ENCODE data around the gene PIM3.
A peak's percentile ranks its signal among the peaks of the same experiment; 100 is the strongest.

Gene PIM3

DNA sequence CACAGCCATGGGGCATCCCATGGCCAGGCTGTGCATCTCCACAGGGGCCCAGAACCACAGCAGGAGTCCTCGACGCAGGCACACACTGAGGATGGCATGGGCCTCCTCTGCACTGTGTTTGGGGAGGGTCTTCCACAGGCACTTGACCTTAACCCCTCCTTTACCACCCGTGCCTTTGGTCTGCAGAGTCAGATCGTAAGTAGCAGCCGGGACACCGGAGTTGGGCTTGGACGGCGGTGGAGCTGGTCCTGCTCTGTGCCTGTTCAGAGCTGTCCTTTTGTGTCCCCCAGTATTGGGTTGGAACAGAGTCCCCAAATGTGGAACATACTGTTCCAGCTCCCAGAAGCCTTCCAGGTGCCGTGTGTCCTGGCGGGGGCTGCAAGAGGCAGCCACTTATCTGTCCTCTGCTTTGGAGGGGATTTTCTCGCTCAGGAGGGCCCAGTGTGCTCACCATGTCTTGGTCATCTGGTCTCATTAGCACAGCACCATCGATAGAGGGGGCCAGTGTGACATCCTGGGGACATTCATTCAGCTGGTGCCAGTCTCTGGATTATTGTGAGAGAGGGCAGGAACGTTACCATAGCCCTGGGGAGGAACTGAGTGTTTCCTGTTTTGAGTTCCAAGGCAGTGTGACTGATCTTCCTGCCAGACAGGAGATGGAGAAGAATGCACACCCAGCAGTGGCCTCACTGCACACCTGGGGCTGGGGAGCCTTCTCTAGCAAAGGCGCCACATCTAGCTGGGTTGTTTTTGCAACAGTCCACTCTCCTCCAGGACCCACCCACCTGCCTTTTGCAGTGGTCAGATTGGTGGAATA, 29.8 kb upstream of the PIM3 start:
- CTCF ChIA-PET, result interaction anchor here (0.8 to 5.3 kb wide), 40 partner anchors 9 to 311 kb away, joined by 3 to 90 read pairs (median 5); partner anchors contain the start of genes ALG12, CRELD2 and IL17REL
- POLR2A ChIA-PET, result interaction anchor here (0.5 to 1.1 kb wide), 3 partner anchors 31 to 173 kb away, joined by 3 to 9 read pairs (median 7); no protein-coding TSS in a partner anchor
- DNase-seq (ENCODE audit: extremely low spot score), result peak; percentile 63
- TF ChIP-seq, protein P1, sequence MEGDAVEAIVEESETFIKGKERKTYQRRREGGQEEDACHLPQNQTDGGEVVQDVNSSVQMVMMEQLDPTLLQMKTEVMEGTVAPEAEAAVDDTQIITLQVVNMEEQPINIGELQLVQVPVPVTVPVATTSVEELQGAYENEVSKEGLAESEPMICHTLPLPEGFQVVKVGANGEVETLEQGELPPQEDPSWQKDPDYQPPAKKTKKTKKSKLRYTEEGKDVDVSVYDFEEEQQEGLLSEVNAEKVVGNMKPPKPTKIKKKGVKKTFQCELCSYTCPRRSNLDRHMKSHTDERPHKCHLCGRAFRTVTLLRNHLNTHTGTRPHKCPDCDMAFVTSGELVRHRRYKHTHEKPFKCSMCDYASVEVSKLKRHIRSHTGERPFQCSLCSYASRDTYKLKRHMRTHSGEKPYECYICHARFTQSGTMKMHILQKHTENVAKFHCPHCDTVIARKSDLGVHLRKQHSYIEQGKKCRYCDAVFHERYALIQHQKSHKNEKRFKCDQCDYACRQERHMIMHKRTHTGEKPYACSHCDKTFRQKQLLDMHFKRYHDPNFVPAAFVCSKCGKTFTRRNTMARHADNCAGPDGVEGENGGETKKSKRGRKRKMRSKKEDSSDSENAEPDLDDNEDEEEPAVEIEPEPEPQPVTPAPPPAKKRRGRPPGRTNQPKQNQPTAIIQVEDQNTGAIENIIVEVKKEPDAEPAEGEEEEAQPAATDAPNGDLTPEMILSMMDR (IDR thresholded peaks at IDR 0.05; ENCODE audit: control extremely low read depth, extremely low read depth, low read depth, missing control alignments), result peak; percentile 80

DNA sequence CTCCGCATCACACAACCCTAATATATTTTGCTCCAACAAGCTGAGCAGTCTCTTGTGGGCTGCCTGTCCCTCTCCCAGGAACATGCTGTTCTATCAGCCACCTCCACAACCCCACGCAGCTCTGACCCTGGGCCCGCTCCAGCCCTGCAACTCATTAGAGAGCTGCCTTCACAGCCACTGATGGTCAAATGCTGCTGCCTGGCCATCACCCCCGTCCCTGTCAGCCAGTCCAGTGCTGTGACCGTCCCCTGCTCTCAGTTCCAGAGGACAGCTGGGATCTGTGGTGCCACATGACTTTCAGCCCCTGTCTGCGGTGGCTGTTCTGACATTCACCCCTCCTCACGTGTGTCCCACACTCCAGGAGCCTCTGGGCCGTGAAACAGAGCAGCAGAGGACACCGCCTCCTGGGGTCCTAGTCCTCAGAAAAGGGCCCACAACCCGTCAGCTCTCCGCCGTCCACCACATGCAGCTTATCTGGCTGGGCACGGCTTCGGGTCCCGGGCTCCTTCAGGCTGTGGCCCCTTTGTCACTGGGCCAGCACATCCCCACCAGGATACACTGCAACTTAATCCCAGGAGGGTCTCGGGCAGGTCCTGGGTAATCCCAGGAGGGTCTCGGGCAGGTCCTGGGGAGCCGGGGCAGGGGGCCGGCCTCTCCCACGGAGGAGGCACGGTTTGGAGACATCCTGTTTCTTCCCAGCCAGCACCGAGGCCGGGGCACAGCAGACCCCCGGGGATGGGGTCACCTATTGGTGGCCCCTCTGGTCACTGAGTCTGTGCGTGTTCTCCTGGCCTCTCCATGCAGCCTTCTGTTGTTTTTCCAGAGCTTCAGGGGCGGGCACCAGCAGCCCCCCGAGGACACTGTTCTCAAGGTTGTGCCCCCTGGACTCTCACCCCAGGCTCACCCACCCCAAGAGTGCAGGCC, 27.1 kb upstream of the PIM3 start:
- no peak for DNase-seq (ENCODE audit: extremely low spot score)
- CTCF ChIA-PET, result interaction anchor here (0.9 to 5.3 kb wide), 3 partner anchors 14 to 98 kb away, joined by 3 to 90 read pairs (median 4); no protein-coding TSS in a partner anchor
- POLR2A ChIA-PET, result no interaction called here
- TF ChIP-seq, protein P1 (IDR thresholded peaks at IDR 0.05; ENCODE audit: control extremely low read depth, extremely low read depth, low read depth, missing control alignments), result no peak

DNA sequence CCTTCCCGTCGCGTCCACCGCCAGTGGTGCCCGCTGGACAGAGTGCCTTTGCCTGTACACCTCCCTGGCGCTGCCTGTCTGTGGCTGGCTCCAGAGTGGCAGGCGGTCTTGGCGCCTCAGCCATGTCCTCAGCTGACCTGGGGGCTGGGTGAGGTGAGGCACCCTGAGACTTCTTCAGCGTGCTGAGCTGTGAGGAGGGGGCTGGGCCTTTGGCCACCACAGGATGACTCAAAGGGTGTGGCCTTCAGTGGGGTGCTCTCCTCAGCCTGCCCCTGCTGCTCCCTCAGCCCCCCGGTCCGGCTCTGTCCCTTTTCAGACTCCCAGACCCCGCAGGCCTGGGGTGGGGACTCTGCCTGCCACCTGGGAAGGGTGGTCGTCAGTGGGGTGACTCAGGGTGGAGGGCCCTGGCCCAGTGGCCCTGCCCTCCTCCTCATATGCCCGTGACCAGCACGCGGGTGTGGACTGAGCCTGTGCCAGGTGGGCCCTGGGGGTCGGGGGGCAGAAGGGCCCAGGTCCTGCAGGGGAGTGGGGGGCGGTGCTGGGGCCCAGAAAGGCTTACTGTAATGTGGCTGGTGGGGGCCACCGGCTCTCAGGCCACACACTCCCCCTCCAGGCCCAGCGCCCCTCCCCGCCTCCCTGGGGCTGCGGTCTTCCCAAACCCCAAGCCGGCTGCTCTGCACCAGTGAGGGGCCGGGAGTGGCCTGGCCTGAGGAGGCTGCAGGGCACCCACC, 26.2 kb upstream of the PIM3 start:
- no peak for DNase-seq (ENCODE audit: extremely low spot score)
- POLR2A ChIA-PET, result no interaction called here
- TF ChIP-seq, protein P1 (IDR thresholded peaks at IDR 0.05; ENCODE audit: control extremely low read depth, extremely low read depth, low read depth, missing control alignments), result no peak
- CTCF ChIA-PET, result interaction anchor here (5.3 kb wide), 1 partner anchor 97 kb away, joined by 90 read pairs; no protein-coding TSS in a partner anchor

DNA sequence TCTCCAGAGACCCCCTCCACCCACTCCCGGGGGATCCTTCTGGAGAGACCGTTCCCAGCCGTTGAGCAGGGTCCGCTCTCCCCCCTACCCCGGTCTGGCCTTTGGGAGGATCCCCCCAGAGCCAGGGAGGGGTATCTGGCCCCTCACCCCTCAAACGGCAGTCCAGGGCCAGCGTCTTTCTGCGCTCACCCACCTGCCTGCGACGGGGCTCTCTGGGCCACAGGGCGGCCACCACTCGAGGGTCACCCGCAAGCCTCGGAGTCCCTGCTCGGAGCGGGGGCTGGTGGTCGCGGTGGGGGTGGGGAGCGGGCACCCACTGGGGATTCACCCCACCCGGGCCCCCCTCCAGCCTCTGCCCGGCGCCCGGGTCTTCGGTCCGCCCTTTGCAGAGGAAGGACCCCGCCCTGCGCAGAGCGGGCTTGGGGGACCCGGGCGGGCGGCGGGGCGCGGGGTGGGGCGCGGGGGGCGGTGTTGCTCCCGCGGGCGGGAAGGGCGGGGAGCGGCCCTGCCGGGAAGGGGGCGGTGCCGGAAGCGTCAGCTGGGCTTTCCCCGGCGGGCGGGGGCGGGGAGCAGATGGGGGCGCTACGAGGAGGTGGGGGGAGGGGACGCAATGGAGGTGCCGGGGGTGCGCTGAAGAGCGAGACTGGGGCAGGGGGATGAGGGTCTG, 25.5 kb upstream of the PIM3 start:
- CTCF ChIA-PET, result no interaction called here
- POLR2A ChIA-PET, result no interaction called here
- DNase-seq (ENCODE audit: extremely low spot score), result peak; percentile 79
- TF ChIP-seq, protein P1 (IDR thresholded peaks at IDR 0.05; ENCODE audit: control extremely low read depth, extremely low read depth, low read depth, missing control alignments), result no peak

DNA sequence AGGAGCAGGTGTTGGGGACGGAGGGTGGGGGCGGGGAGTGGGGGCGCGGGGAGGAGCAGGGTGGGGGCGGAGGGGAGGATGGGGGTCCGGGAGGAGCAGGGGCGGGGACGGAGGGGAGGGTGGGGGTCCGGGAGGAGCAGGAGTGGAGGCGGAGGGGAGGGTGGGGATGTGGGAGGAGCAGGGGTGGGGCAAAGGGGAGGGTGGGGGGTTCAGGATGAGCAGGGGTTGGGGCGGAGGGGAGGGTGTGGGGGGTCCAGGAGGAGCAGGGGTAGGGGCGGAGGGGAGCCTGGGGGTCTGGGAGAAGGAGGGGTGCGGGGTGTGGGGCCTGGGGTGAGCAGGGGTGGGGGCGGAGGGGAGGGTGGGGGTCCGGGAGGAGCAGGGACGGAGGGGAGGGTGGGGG, 25.0 kb upstream of the PIM3 start:
- POLR2A ChIA-PET, result interaction anchor here (0.8 to 1.2 kb wide), 2 partner anchors 25 to 26 kb away, joined by 4 read pairs; partner anchors contain the start of gene PIM3
- TF ChIP-seq, protein P1 (IDR thresholded peaks at IDR 0.05; ENCODE audit: control extremely low read depth, extremely low read depth, low read depth, missing control alignments), result no peak
- DNase-seq (ENCODE audit: extremely low spot score), result peak; percentile 61
- CTCF ChIA-PET, result interaction anchor here (1.2 to 2.7 kb wide), 3 partner anchors 8 to 95 kb away, joined by 3 to 10 read pairs (median 6); no protein-coding TSS in a partner anchor
